Activated CD4-positive, alpha-beta T cell treated with anti-CD3 and anti-CD28 coated beads for 1 hour (primary cell): ENCODE measurements around the gene PAF1.

Experiments
- DNase-seq: peaks from one replicate; pipeline ENCODE4 v3.0.0-alpha.2; 2020

PAF1 gene

DNA sequence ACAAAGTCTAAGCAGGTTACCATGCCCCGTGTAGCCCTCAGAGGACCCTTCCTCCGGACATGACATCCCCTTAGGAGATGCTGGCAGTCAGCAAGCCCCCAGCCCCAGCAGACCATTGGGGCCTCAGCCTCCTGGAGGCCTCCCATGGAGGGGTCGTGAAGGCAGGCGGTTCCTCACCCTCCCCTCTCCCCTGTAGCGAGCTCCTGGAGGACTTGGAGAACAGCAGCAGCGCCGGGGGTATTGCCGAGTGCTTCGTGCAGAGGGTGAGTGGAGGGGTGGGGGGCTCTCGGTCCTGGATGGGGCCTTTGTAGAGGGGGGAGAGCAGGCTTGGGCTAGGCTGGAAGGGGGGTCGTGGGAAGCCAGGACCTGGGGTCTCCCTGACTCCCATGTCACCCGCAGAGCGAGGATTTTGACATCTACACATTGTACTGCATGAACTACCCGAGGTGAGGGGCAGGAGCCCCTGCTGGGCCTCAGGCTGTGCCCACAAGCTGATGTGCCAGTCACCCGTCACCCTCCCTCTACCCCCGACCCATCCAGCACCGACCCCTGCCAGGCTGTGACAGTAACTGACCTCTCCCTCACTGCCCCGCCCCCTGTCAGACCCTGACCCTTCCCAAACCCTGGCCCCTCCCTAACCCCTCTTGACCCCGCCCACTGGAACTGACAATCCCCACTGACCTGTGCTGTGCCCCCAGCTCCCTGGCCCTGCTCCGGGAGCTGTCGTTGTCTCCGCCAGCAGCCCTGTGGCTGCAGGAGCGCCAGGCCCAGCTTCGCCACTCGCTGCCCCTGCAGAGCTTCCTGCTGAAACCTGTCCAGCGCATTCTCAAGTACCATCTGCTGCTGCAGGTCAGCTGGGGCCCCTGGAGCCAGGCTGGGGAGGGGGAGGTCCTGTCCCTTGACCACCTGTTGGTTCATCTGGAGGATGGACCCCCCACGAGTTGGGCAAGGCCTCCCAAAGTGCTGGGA is 25.5 kb upstream of the PAF1 start:
- no peak for DNase-seq

DNA sequence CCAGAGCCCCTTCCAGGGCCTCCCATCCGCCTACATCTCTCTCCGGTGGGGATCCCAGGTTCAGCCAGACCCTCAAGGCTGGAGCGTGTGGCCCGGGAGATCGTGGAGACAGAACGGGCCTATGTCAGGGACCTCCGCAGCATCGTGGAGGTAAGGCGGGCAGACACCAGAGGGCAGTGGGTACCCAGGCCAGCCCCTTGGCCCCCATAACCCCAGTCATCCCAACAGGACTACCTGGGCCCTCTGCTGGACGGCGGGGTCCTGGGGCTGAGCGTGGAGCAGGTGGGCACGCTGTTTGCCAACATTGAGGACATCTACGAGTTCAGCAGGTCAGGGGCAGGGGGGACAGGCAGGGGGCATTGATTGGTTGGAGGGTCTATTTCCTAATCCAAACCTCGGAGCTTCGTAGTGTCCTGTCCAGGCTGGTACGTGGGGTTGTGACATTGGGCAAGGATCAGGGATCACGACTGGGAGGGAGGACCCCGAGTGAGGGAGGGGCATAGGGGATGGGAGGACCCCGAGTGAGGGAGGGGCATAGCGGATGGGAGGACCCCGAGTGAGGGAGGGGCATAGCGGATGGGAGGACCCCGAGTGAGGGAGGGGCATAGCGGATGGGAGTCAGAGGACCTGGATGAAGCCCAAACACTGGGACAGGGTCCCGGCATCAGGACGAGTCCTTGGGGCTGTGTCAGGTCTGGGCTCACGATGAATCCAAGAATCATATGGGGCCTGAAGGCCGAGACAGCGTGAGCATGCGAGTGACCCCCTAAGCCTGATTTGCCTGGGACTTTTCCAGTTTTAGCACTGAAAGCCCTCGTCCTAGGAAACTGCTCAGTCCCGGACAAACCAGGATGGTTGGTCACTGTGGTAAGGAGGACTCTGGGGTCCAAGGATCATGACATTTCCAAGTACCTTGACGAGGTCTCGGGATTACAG is 24.5 kb upstream of the PAF1 start:
- DNase-seq: no peak

DNA sequence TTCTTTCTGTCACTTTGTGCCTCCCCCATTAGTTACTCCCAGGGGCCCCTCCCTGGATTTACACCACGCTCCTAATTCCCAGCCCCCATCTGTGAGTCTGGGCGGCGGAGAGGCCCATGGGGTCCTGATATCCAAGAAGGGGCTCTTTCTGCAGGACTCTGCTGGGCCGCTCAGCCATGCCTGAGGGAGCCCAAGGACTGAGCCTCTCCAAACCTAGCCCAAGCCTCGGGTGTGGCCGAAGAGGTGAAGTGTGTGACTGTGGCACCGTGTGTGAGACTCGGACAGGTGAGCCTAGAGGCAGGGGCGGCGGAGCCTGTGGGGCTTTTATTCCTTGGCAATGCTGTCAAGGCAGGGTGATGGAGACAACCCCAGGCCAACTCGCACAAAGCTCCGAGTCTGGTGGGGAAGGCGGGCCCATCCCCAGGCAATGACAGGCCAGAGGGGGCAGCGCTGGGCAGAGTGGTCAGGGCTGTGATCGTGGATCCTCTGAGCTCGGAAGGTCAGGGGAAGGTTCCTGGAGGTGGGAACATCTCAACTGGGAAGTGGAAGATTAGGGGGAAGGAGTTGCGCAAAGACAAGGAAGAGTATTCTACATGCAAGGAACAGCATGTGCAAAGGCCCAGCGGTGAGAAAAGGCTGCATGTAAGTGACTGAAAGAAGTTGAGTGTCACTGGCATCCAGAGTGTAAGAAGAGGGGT is 23.2 kb upstream of the PAF1 start:
- DNase-seq: no peak

DNA sequence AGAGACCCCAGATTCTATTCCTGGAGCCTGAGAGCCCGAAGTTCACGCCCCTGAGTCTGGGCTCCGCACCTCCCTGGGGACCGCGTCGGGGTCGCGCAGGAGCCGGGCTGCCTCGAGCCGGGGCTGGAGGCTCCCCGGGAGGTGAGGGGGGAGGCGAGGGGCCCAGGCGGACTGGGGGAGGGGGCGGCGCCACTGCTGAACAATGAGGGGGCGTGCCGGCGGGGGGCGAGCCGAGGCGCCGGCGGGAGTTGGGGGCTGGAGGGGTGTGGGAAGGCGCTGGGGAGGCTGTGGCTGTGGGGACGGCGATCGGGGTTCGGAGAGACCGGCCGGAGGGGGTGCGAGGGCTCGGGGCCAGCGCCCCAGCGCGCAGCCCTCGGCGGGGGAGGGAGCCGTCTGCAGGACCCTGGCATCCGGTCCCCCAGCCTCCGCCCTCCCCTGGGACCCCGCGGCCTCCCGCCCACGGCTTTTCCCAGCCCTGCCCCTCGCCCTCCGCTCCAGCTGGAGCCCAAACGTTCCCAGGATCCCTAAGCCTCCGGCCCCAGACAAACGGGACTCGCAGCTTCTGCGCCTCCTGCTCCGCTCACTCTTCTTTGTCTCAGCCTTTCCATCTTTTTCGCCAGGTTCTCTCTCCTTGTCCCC is 22.5 kb upstream of the PAF1 start:
- no peak for DNase-seq

DNA sequence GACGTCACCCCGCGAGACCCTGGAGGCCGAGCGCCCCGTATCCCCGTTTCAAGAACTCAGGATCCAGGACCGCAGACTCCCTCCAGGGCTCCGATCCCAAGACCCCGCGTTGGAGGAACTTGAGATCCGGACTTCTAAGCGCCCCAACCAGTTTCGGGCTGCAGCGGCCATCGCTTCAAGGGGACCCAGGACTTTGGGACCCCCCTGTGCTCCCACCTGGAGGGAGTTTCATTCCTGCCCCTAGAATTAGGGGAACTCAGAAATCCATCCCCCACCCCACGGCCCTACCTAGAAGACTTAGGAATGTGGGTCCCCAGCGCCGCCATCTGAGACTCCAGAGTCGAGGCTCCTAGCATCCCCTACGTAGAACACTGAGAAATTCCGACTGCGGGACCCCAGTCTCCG is 22.0 kb upstream of the PAF1 start:
- no peak for DNase-seq

DNA sequence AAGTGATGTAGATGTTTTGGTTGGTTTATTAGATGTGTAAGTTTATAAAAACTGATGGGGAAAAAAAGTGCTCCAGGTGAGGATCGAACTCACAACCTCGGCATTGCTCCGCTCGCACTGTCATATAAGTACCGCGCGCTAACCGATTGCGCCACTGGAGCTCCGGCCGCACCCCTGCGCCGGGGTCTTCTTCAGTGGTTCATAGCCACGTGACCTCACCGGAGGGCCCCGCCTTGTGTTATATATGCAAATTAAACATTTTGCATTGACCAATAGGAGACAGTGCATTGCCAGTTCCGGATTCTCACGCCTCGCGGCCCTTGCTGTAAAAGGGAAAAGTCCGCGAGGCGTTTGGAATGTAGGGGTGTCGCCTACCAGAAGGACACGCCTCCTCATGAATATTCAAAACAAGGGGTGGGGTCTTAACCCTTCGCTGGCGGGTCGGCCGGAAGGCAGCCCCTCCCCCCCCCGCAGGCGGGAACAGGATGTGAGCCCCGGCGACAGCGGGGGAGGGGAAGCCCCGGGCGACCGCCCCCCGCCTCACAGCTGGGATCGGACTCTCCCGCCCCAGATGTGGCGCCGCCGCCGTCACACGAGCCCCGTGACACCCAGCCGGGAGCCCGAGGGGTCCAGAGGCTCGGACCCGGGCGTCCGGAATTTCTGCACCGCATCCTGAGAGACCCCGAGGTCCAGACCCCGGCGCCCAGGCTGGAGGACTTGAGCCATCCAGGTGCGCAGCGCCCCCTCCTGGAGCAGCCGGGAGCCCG is 21.4 kb upstream of the PAF1 start, which contains the start of gene PLEKHG2:
PLEKHG2 (plus strand) TSS at position 570 of the 767 bp plus-strand sequence. CDS start 1,418 bp downstream, outside the sequence.
- peak; percentile 96 for DNase-seq

DNA sequence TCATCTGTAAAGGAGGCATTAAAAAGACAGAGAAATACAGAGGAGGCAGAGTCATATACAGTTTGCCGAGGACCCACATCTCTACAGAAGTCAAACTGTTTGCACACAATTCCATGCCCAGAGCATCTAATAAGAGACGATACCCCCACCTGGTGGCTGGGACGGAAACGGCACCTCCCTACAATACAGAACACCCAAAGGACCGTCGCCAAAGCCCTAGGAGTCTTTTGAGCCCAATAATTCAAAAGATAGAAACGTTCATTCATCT is 20.9 kb upstream of the PAF1 start:
- peak; percentile 85 for DNase-seq

DNA sequence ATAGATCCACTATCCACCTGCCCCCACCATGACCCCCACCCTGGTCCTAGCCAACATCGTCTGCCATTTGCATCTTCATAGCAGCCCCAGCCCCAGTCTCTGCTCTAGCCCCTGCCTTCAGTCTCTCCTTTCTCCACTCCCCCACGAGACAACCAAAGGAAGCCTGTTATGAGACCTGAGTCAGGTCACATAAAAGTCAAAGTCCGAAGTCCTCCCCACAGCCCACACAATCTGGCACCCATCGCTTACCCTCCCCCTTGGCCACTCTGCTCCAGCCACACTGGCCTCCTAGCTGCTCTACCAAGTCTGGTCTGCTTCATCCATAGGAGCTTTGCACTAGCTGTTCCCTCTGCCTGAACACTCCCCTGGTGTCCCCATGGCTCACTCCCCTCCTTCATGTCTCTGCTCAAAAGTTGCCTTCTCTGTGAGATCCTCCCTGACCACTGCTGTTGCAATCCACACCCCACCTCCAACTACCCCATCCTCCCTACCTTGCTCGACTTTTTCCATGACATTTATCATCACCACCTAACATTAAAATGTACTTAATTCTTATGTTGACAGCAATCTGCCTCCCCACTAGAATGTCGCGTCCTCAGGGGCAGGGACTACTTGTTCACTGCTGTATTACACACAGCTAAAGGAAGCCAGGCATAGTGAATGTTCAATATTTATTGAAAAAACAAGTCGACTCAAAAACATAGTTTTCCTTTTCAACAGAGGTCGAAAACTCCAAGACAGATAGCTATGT is 20.4 kb upstream of the PAF1 start:
- peak; percentile 50 for DNase-seq

DNA sequence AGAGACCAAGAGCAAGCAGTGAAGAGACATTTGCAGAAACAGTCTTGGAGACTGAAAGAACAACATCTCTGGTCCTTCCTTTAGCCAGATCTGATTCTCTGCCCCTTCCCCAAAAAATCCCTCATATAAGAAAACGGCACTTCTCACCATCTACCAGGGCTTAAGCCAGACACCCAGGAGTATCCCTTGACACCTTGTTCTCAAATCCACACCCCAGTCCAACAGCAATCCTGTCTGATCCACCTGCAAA is 19.9 kb upstream of the PAF1 start:
- DNase-seq: no peak

DNA sequence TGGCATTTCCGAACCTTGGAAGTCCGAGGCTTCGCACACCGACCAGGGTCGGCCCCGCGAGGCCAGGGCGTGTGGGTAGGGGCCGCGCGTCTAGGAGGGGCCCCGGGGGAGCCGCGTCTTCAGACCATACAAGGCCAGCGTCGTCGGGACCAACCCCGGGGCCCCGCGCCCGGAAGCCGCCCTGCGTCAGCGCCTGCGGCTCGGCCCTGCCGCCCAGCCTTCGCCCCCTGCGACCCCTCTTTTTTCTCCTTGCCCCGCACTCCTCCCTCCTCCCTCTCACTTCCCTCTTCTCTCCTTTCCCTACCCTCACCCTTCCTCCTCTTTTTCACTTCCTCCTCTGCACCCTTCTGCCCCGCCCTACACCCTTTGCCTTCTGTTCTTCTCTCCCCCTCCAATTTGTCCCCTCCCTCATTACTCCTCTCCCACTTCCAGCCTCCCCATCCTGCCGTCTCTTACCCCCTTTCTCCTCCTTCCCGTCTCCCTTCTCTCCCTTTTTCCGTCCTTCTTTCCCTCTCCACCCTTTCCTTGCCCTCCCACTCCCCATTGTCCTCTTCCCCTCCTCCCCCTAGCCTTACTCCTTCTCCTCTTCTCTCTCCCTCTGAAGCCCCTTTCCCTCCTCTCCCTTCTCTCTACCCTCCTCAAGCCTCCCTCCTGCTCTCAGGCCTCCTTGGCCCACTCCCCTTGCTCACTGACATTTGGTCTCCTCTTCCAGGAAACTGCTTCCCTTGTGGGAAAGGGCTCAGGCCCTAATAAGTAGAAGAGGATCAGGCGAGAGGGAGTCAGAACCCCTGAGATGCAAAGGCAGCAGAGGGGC is 19.3 kb upstream of the PAF1 start:
- DNase-seq: peak; percentile 73

DNA sequence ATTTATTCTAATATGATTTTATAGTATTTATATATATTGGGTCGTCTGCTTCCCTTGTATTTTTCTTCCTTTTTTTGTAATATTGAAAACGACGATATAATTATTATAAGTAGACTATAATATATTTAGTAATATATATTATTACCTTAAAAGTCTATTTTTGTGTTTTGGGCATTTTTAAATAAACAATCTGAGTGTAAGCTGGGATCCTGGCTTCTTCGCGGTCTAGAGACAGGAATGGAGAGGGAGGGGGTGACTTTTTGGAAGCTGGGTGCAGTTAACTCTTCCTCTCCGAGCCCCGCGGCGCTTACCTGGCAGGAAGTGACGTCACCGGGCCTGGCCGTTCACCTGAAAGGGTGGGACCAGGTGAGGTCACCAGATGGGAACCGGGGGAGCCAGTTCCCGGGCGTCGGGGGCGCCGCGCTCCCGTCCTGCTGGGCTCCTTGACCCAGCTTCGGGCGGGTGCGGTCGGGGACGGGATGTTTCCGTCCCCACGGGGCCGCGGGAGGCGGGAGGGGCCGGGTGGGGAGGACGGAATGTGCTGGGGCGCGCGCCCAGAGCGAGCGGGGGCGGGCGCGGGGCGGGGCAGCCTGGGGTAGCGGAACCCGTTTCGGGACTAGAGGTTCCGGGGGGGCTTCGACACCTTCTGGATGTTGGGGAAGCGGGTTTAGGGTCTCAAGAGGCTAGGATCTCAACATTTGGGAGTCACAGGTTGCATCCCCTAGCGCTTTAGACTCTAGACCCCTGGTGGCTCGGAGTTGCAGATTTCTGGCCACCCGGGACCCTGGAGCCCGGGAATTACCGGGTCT is 18.5 kb upstream of the PAF1 start:
- DNase-seq: peak; percentile 88

DNA sequence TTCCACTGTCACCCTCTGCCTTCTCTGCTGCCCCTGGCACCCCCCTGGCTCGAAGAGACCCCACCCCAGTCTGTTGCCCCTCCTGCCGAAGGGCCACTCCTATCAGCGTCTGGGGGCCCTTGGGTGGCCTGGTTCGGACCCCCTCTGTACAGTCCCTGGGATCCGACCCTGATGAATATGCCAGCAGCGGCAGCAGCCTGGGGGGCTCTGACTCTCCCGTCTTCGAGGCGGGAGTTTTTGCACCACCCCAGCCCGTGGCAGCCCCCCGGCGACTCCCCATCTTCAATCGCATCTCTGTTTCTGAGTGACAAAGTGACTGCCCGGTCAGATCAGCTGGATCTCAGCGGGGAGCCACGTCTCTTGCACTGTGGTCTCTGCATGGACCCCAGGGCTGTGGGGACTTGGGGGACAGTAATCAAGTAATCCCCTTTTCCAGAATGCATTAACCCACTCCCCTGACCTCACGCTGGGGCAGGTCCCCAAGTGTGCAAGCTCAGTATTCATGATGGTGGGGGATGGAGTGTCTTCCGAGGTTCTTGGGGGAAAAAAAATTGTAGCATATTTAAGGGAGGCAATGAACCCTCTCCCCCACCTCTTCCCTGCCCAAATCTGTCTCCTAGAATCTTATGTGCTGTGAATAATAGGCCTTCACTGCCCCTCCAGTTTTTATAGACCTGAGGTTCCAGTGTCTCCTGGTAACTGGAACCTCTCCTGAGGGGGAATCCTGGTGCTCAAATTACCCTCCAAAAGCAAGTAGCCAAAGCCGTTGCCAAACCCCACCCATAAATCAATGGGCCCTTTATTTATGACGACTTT is 17.7 kb upstream of the PAF1 start:
- peak; percentile 29 for DNase-seq

DNA sequence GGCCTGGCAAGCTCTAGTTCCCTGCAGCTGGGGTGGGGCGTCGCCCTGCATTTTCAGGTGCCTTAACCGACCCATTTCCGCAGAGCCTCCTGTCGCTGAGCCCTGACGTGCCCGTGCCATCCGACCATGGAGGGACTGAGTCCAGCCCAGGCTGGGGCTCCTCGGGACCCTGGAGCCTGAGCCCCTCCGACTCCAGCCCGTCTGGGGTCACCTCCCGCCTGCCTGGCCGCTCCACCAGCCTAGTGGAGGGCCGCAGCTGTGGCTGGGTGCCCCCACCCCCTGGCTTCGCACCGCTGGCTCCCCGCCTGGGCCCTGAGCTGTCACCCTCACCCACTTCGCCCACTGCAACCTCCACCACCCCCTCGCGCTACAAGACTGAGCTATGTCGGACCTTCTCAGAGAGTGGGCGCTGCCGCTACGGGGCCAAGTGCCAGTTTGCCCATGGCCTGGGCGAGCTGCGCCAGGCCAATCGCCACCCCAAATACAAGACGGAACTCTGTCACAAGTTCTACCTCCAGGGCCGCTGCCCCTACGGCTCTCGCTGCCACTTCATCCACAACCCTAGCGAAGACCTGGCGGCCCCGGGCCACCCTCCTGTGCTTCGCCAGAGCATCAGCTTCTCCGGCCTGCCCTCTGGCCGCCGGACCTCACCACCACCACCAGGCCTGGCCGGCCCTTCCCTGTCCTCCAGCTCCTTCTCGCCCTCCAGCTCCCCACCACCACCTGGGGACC is 16.9 kb upstream of the PAF1 start:
- DNase-seq: peak; percentile 56

DNA sequence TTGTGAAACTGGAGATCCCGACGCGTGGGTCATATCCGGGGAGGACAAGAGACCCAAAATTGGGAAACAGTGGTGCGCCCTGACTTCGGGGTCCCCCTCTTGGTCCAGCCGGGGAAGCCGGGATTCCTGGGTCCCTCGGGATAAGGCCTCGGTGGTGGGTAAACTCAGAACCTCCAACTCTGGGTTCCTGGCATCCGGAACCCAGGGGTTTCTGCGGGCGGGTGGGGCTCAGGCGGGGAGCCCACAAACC is 16.4 kb upstream of the PAF1 start:
- DNase-seq: no peak

DNA sequence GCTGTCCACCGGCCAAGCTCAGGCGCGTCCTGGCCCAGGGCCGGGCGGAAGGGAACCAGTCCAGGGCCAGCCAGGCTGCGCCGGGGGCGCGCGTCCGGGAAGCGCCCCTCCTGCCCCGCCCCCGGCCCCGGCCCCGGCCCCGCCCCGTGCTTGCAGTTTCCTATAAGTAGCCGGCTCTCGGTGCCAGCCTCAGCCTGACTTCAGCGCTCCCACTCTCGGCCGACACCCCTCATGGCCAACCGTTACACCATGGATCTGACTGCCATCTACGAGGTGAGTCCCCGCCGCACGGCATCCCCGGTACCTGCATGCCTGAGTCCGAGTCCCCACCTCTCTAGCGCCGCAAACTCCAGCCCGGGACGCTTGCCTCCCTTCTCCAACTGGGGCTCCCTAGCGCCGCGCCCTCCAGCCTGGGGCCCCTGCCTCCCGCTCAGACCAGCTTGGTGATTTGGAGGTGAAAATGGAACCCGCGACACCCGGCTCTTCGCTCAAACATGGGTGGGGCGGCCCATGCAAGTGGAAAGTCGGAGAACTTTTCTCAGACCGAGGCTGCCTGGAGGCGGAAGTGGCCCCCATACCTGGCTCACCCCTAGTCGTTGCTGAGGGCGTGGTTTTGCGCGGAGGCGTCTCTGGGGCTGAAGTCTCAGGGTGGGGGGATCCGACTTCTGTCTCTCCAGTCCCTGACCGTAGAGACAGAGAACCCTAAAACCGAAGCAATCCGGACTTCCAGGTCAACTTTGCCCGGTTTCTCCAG is 15.9 kb upstream of the PAF1 start, which contains the start of gene ZFP36:
ZFP36 (plus strand) TSS at position 192 of the 754 bp plus-strand sequence; CDS start at position 250, 58 bp downstream.
- peak; percentile 94 for DNase-seq

DNA sequence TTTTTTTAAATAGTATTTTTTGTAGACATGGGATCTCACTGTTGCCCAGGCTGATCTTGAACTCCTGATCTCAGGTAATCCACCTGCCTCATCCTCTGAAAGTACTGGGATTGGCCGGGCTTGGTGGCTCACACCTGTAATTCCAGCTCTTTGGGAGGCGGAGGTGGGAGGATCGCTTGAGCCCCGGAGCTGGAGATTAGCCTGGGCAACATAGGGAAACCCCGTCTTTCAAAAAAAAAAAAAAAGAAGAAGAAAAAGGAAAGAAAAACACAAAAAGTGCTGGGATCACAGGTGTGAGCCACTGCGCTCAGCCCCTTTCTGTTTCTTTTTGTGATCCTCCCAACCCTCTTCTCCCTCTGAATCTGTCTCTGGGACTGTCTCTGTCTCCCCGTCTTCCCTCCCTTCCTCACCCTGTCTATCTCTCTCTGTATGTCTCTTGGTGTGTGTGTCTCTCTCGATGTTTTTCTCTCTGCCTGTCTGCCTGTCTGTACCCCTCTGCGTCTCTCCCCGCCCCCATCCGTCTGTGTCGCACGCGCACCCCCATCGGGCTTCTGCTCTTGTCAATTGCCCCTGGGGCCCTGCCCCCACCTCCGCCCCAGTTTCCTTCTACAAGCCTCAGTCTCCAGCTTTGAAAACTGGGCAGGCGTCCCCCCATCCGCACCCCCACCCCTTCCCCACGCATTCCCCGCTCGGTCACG is 15.2 kb upstream of the PAF1 start:
- peak; percentile 92 for DNase-seq
